Mesothelial cell of epicardium (in vitro differentiated cells): Measurements from ENCODE around the gene FCGR2B. TPM values are rescaled to one million over a fixed set of nuclear protein-coding genes. Genes with fewer than 3 reads are reported as not detected.

Experiments used
- DNase-seq, 2 experiments: peaks; one replicate each; pipeline ENCODE4 v3.0.0; 2021; ENCODE audit warnings: low spot score in 2 of 2; ENCODE audit not compliant: unreplicated experiment in 2 of 2
- H3K27ac Mint-ChIP-seq: 2 replicates; pipeline ENCODE4 v1.8.0; 2021; ENCODE audit warnings: mixed read lengths
- H3K27me3 Mint-ChIP-seq: 2 replicates; pipeline ENCODE4 v1.8.0; 2021; ENCODE audit warnings: low read depth, mixed read lengths
- H3K36me3 Mint-ChIP-seq: 2 replicates; pipeline ENCODE4 v1.8.0; 2021; ENCODE audit warnings: mixed read lengths
- H3K4me1 Mint-ChIP-seq: 2 replicates; pipeline ENCODE4 v1.8.0; 2021; ENCODE audit warnings: mixed read lengths
- H3K4me3 Mint-ChIP-seq: 2 replicates; pipeline ENCODE4 v1.8.0; 2021; ENCODE audit warnings: mild to moderate bottlenecking, moderate library complexity, mixed read lengths
- H3K9me3 Mint-ChIP-seq: 2 replicates; pipeline ENCODE4 v1.8.0; 2021; ENCODE audit warnings: mixed read lengths
- total RNA-seq: library from RNA; stranded (reverse); gene quantifications from 3 replicates; pipeline ENCODE4 v1.2.1, GENCODE V29; 2021
- TF ChIP-seq, protein P1 (sequence below): fragments of 200-600 bp; sonication (generic); IDR thresholded peaks from one replicate; pipeline ENCODE4 v1.5.0; 2021; ENCODE audit warnings: antibody characterized with exemption; ENCODE audit not compliant: unreplicated experiment

FCGR2B gene
- total RNA-seq, 1 donor from 2014 or later = not detected

DNA sequence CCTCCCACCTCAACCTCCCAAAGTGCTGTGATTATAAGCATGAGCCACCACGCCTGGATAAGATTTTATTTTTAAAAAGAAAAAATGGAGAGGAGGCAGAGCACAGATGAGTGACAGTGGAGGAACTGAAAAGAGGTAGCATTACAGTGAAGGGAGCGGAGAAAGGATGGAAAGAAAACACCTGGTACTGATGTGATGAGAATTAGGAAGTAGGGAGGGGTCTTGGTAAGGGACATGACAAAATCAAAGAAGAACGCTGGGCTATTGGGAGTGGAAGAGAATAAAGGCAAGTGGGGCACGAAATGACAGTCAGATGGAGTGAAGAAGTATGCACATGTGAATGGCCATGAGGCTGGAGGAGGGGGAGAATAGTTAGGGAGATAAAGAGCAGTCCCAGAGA, 46.4 kb downstream of the FCGR2B start:
- Mint-ChIP-seq H3K4me3 (no peak overlapping the region), H3K27me3 (peaks cover 34% of the 10 kb centered on the region), H3K27ac (no peak overlapping the region), H3K4me1 (no peaks in the 10 kb centered on the region), H3K36me3 (no peaks in the 10 kb centered on the region), H3K9me3 (no peaks in the 10 kb centered on the region)
- TF ChIP-seq, protein P1, sequence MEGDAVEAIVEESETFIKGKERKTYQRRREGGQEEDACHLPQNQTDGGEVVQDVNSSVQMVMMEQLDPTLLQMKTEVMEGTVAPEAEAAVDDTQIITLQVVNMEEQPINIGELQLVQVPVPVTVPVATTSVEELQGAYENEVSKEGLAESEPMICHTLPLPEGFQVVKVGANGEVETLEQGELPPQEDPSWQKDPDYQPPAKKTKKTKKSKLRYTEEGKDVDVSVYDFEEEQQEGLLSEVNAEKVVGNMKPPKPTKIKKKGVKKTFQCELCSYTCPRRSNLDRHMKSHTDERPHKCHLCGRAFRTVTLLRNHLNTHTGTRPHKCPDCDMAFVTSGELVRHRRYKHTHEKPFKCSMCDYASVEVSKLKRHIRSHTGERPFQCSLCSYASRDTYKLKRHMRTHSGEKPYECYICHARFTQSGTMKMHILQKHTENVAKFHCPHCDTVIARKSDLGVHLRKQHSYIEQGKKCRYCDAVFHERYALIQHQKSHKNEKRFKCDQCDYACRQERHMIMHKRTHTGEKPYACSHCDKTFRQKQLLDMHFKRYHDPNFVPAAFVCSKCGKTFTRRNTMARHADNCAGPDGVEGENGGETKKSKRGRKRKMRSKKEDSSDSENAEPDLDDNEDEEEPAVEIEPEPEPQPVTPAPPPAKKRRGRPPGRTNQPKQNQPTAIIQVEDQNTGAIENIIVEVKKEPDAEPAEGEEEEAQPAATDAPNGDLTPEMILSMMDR = no peak
- DNase-seq = no peak

- Mint-ChIP-seq H3K27ac (no peak overlapping the region), H3K27me3 (peaks cover 44% of the 10 kb centered on the region), H3K36me3 (no peaks in the 10 kb centered on the region), H3K4me1 (no peaks in the 10 kb centered on the region), H3K9me3 (no peaks in the 10 kb centered on the region), H3K4me3 (no peak overlapping the region)
- TF ChIP-seq, protein P1 = no peak
- no peak for DNase-seq
Measured at GRCh38 chr1:161710560-161710959, 47.6 kb downstream of the FCGR2B start.

GRCh38 chr1:161718559-161719324, 55.8 kb downstream of the FCGR2B start:
- Mint-ChIP-seq H3K4me1 (no peaks in the 10 kb centered on the region), H3K9me3 (no peaks in the 10 kb centered on the region), H3K27ac (no peak overlapping the region), H3K36me3 (no peaks in the 10 kb centered on the region), H3K27me3 (peaks cover 86% of the 10 kb centered on the region), H3K4me3 (no peak overlapping the region)
- TF ChIP-seq, protein P1 = no peak
- DNase-seq = no peak

- TF ChIP-seq, protein P1 = no peak
- no peaks in the 10 kb centered on the region for H3K9me3 Mint-ChIP-seq
- peaks cover 85% of the 10 kb centered on the region for H3K27me3 Mint-ChIP-seq
- H3K36me3 Mint-ChIP-seq = no peaks in the 10 kb centered on the region
- no peak overlapping the region for H3K4me3 Mint-ChIP-seq
- no peak for DNase-seq
- no peak overlapping the region for H3K27ac Mint-ChIP-seq
- peaks cover 2% of the 10 kb centered on the region for H3K4me1 Mint-ChIP-seq
Measured at GRCh38 chr1:161719325-161719611, 56.3 kb downstream of the FCGR2B start.

GRCh38 chr1:161720422-161720821, 57.5 kb downstream of the FCGR2B start:
- TF ChIP-seq, protein P1 = no peak
- no peak for DNase-seq
- Mint-ChIP-seq H3K27ac (no peak overlapping the region), H3K4me3 (no peak overlapping the region), H3K4me1 (peaks cover 2% of the 10 kb centered on the region), H3K9me3 (no peaks in the 10 kb centered on the region), H3K27me3 (peaks cover 81% of the 10 kb centered on the region), H3K36me3 (no peaks in the 10 kb centered on the region)
